Activated B cell treated with CpG ODN at 0.5 μM for 24 hours (primary cell): ENCODE data around the gene TLL2. TPM values are rescaled to one million over a fixed set of nuclear protein-coding genes. Genes with fewer than 3 reads are reported as not detected.

Experiments
- ATAC-seq: fragments of 200-7000 bp; cut with Tn5 transposase; one replicate; pipeline ENCODE4 v1.10.0; 2021; ENCODE audit warnings: low read depth, mild to moderate bottlenecking, moderate library complexity
- CTCF ChIA-PET: fragments of 350-600 bp; sonication (Branson Sonifier 250); formaldehyde crosslinking; loops from one replicate; lab custom pipeline; 2021; ENCODE audit warnings: antibody characterized with exemption; lab: Charles Lee
- POLR2A ChIA-PET: fragments of 350-600 bp; sonication (Branson Sonifier 250); formaldehyde crosslinking; loops from one replicate; lab custom pipeline; 2021; ENCODE audit warnings: antibody characterized with exemption; lab: Charles Lee
- DNase-seq: peaks from one replicate; pipeline ENCODE4 v3.0.0; 2022
- H3K27ac Mint-ChIP-seq: one replicate; pipeline ENCODE4 v1.8.0; 2020; ENCODE audit warnings: mixed read lengths
- H3K27me3 Mint-ChIP-seq: one replicate; pipeline ENCODE4 v1.8.0; 2021; ENCODE audit warnings: mixed read lengths
- H3K36me3 Mint-ChIP-seq: one replicate; pipeline ENCODE4 v1.8.0; 2021; ENCODE audit warnings: low read depth, mixed read lengths
- H3K4me1 Mint-ChIP-seq: one replicate; pipeline ENCODE4 v1.8.0; 2021; ENCODE audit warnings: mixed read lengths
- H3K4me3 Mint-ChIP-seq: one replicate; pipeline ENCODE4 v1.8.0; 2020; ENCODE audit warnings: mild to moderate bottlenecking, mixed read lengths
- H3K9me3 Mint-ChIP-seq: one replicate; pipeline ENCODE4 v1.8.0; 2020; ENCODE audit warnings: mixed read lengths
- CTCF ChIP-seq: fragments of 200-600 bp; IDR thresholded peaks from one replicate; pipeline ENCODE4 v1.8.0; 2022; ENCODE audit warnings: antibody characterized with exemption, mild to moderate bottlenecking
- intact Hi-C: fragments of 100-400 bp; cut with micrococcal nuclease; formaldehyde crosslinking; loops from one replicate; pipeline ENCODE4 v1.15.1; 2024
- total RNA-seq: library from RNA; stranded (reverse); gene quantifications from 2 replicates; pipeline ENCODE4 v1.2.3, GENCODE V29; 2022

Gene TLL2
- total RNA-seq, 1 donor from 2014 or later, result 1.6 TPM

- ChIA-PET POLR2A (interaction anchor here (0.7 kb wide), 1 partner anchor 127 kb away, joined by 6 read pairs; no protein-coding TSS in a partner anchor), CTCF (interaction anchor here (1.0 to 1.3 kb wide), 3 partner anchors 19 to 23 kb away, joined by 3 to 4 read pairs (median 4); no protein-coding TSS in a partner anchor)
- Mint-ChIP-seq H3K9me3 (no peaks in the 10 kb centered on the region), H3K36me3 (no peaks in the 10 kb centered on the region), H3K27ac (no peak overlapping the region), H3K4me3 (no peak overlapping the region), H3K27me3 (peaks cover 10% of the 10 kb centered on the region), H3K4me1 (peaks cover 6% of the 10 kb centered on the region)
- intact Hi-C loops, result no loop called here
- no peak for ATAC-seq
- TF ChIP-seq CTCF, result no peak
- DNase-seq, result no peak
These were observed 142.4 kb downstream of the TLL2 start for GRCh38 chr10:96371356-96371755.

GRCh38 chr10:96370584-96371157, 143.1 kb downstream of the TLL2 start:
- ChIA-PET CTCF (interaction anchor here (1.0 to 1.3 kb wide), 6 partner anchors 8 to 840 kb away, joined by 3 to 5 read pairs (median 4); no protein-coding TSS in a partner anchor), POLR2A (interaction anchor here (0.7 kb wide), 1 partner anchor 127 kb away, joined by 6 read pairs; no protein-coding TSS in a partner anchor)
- intact Hi-C loops, result no loop called here
- peak; percentile 42 for DNase-seq
- no peak overlapping the region for H3K27ac Mint-ChIP-seq
- H3K4me3 Mint-ChIP-seq, result no peak overlapping the region
- H3K4me1 Mint-ChIP-seq, result peaks cover 6% of the 10 kb centered on the region
- no peaks in the 10 kb centered on the region for H3K9me3 Mint-ChIP-seq
- peaks cover 10% of the 10 kb centered on the region for H3K27me3 Mint-ChIP-seq
- no peaks in the 10 kb centered on the region for H3K36me3 Mint-ChIP-seq
- peak; percentile 43 for ATAC-seq
- peak; percentile 39 for TF ChIP-seq CTCF

- DNase-seq, result no peak
- H3K4me3 Mint-ChIP-seq, result no peak overlapping the region
- intact Hi-C loops, result no loop called here
- H3K27ac Mint-ChIP-seq, result no peak overlapping the region
- ChIA-PET POLR2A (no interaction called here), CTCF (interaction anchor here (1.0 to 1.3 kb wide), 5 partner anchors 8 to 840 kb away, joined by 3 to 5 read pairs (median 4); no protein-coding TSS in a partner anchor)
- H3K36me3 Mint-ChIP-seq, result no peaks in the 10 kb centered on the region
- H3K9me3 Mint-ChIP-seq, result no peaks in the 10 kb centered on the region
- TF ChIP-seq CTCF, result no peak
- peaks cover 1% of the 10 kb centered on the region for H3K4me1 Mint-ChIP-seq
- no peak for ATAC-seq
- peaks cover 10% of the 10 kb centered on the region for H3K27me3 Mint-ChIP-seq
These were observed 143.7 kb downstream of the TLL2 start for GRCh38 chr10:96369890-96370583.

GRCh38 chr10:96368971-96369370, 144.8 kb downstream of the TLL2 start:
- no peak for DNase-seq
- CTCF ChIA-PET, result no interaction called here

More at GRCh38 chr10:96368971-96369370, 144.8 kb downstream of the TLL2 start:
- intact Hi-C loops, result no loop called here
- Mint-ChIP-seq H3K36me3 (no peaks in the 10 kb centered on the region), H3K27ac (no peak overlapping the region), H3K9me3 (no peaks in the 10 kb centered on the region), H3K27me3 (peaks cover 7% of the 10 kb centered on the region), H3K4me3 (no peak overlapping the region), H3K4me1 (no peaks in the 10 kb centered on the region)
- POLR2A ChIA-PET, result no interaction called here
- ATAC-seq, result no peak
- no peak for TF ChIP-seq CTCF
